SK-N-SH treated with all-trans-retinoic acid at 6 μM for 48 hours (cell line): Measurements from ENCODE around the gene MSRB3.
A peak's percentile ranks its signal among the peaks of the same experiment; 100 is the strongest.

ENCODE experiments used
- ATAC-seq: fragments of 200-7000 bp; cut with Tn5 transposase; 3 replicates; pipeline ENCODE4 v1.9.1; 2020; ENCODE audit warnings: mild to moderate bottlenecking, moderate library complexity
- ARNTL ChIP-seq: fragments of 450-650 bp; formaldehyde crosslinking; IDR thresholded peaks from 2 replicates; pipeline ENCODE4 v1.5.0; 2020; ENCODE audit warnings: low read depth, mild to moderate bottlenecking, moderate library complexity, borderline replicate concordance
- BACH2 ChIP-seq: fragments of 250-450 bp; sonication (Bioruptor Pico); IDR thresholded peaks from 2 replicates; pipeline ENCODE4 v1.9.0; 2021; ENCODE audit warnings: mild to moderate bottlenecking, borderline replicate concordance
- CREB5 ChIP-seq: fragments of 250-450 bp; sonication (Bioruptor Pico); IDR thresholded peaks from 2 replicates; pipeline ENCODE4 v1.5.1; 2020; ENCODE audit warnings: low read depth, mild to moderate bottlenecking, moderate library complexity
- CSDC2 ChIP-seq: fragments of 250-450 bp; sonication (Bioruptor Pico); IDR thresholded peaks from 2 replicates; pipeline ENCODE4 v1.5.0; 2020; ENCODE audit warnings: mild to moderate bottlenecking, moderate library complexity
- CSRNP3 ChIP-seq: fragments of 250-450 bp; sonication (Bioruptor Pico); IDR thresholded peaks from 2 replicates; pipeline ENCODE4 v1.5.1; 2021; ENCODE audit warnings: mild to moderate bottlenecking, moderate library complexity
- ESRRG ChIP-seq: fragments of 250-450 bp; sonication (Bioruptor Pico); IDR thresholded peaks from 2 replicates; pipeline ENCODE4 v1.6.1; 2021; ENCODE audit warnings: mild to moderate bottlenecking
- GLIS3 ChIP-seq: fragments of 250-450 bp; sonication (Bioruptor Pico); IDR thresholded peaks from 2 replicates; pipeline ENCODE4 v1.5.0; 2020; ENCODE audit warnings: mild to moderate bottlenecking, moderate library complexity
- ISL1 ChIP-seq: fragments of 250-450 bp; sonication (Bioruptor Pico); IDR thresholded peaks from 2 replicates; pipeline ENCODE4 v2.1.2; 2022; ENCODE audit warnings: mild to moderate bottlenecking, moderate library complexity
- OSR1 ChIP-seq: fragments of 250-450 bp; sonication (Bioruptor Pico); IDR thresholded peaks from 2 replicates; pipeline ENCODE4 v1.8.0; 2022; ENCODE audit warnings: moderate library complexity, mild to moderate bottlenecking, inconsistent platforms
- PATZ1 ChIP-seq: fragments of 250-450 bp; sonication (Bioruptor Pico); IDR thresholded peaks from 2 replicates; pipeline ENCODE4 v1.8.0; 2020; ENCODE audit warnings: mild to moderate bottlenecking, moderate library complexity, borderline replicate concordance
- POU6F1 ChIP-seq: fragments of 250-450 bp; sonication (Bioruptor Pico); IDR thresholded peaks from 2 replicates; pipeline ENCODE4 v1.8.0; 2021; ENCODE audit warnings: low read depth, mild to moderate bottlenecking, moderate library complexity, borderline replicate concordance
- PPARA ChIP-seq: fragments of 250-450 bp; sonication (Bioruptor Pico); IDR thresholded peaks from 2 replicates; pipeline ENCODE4 v1.5.0; 2020; ENCODE audit warnings: mild to moderate bottlenecking, borderline replicate concordance
- RARB ChIP-seq: fragments of 250-450 bp; sonication (Bioruptor Pico); IDR thresholded peaks from 2 replicates; pipeline ENCODE4 v1.8.0; 2021; ENCODE audit warnings: mild to moderate bottlenecking, moderate library complexity
- SNAI2 ChIP-seq: fragments of 250-450 bp; sonication (Bioruptor Pico); IDR thresholded peaks from 2 replicates; pipeline ENCODE4 v1.5.0; 2020; ENCODE audit warnings: mild to moderate bottlenecking, moderate library complexity
- TCF4 ChIP-seq: fragments of 250-450 bp; sonication (Bioruptor Pico); IDR thresholded peaks from 2 replicates; pipeline ENCODE4 v1.8.0; 2021; ENCODE audit warnings: mild to moderate bottlenecking, moderate library complexity, borderline replicate concordance
- TOX ChIP-seq: fragments of 250-450 bp; sonication (Bioruptor Pico); IDR thresholded peaks from 2 replicates; pipeline ENCODE4 v1.8.0; 2021; ENCODE audit warnings: mild to moderate bottlenecking, moderate library complexity, borderline replicate concordance
- ZC3H10 ChIP-seq: fragments of 250-450 bp; sonication (Bioruptor Pico); IDR thresholded peaks from 2 replicates; pipeline ENCODE4 v1.5.1; 2021; ENCODE audit warnings: mild to moderate bottlenecking, moderate library complexity
- ZFP30 ChIP-seq: fragments of 450-650 bp; formaldehyde crosslinking; IDR thresholded peaks from 2 replicates; pipeline ENCODE4 v1.5.0; 2022; ENCODE audit warnings: mild to moderate bottlenecking, moderate library complexity
- ZNF565 ChIP-seq: fragments of 450-650 bp; formaldehyde crosslinking; conservative IDR thresholded peaks from 2 replicates; pipeline ENCODE4 v1.5.0; 2020; ENCODE audit warnings: low read depth, mild to moderate bottlenecking, moderate library complexity
- ZNF70 ChIP-seq: fragments of 450-650 bp; formaldehyde crosslinking; IDR thresholded peaks from 2 replicates; pipeline ENCODE4 v1.5.0; 2020; ENCODE audit warnings: mild to moderate bottlenecking, moderate library complexity
- ZNF8 ChIP-seq: fragments of 450-650 bp; formaldehyde crosslinking; IDR thresholded peaks from 2 replicates; pipeline ENCODE4 v1.5.0; 2020; ENCODE audit warnings: mild to moderate bottlenecking, moderate library complexity
- TF ChIP-seq, protein P1 (sequence below): fragments of 250-450 bp; sonication (Bioruptor Pico); IDR thresholded peaks from 2 replicates; pipeline ENCODE4 v1.5.0; 2020; ENCODE audit warnings: mild to moderate bottlenecking, moderate library complexity

Gene MSRB3

GRCh38 chr12:65459545-65459944 lies 181.1 kb downstream of the MSRB3 start:
- TF ChIP-seq RARB (CRISPR knock-in tag), result no peak
- TF ChIP-seq GLIS3 (CRISPR knock-in tag), result no peak
- TF ChIP-seq POU6F1 (CRISPR knock-in tag), result no peak
- TF ChIP-seq OSR1 (CRISPR knock-in tag), result no peak
- TF ChIP-seq CREB5 (CRISPR knock-in tag), result no peak
- no peak for TF ChIP-seq ZNF8
- TF ChIP-seq ESRRG (CRISPR knock-in tag), result no peak
- TF ChIP-seq ZNF565, result no peak
- no peak for TF ChIP-seq ARNTL (CRISPR knock-in tag)
- TF ChIP-seq CSDC2 (CRISPR knock-in tag), result no peak
- TF ChIP-seq TOX (CRISPR knock-in tag), result no peak
- TF ChIP-seq PPARA (CRISPR knock-in tag), result no peak
- TF ChIP-seq ISL1 (CRISPR knock-in tag), result no peak
- TF ChIP-seq ZFP30, result no peak
- TF ChIP-seq, protein P1, sequence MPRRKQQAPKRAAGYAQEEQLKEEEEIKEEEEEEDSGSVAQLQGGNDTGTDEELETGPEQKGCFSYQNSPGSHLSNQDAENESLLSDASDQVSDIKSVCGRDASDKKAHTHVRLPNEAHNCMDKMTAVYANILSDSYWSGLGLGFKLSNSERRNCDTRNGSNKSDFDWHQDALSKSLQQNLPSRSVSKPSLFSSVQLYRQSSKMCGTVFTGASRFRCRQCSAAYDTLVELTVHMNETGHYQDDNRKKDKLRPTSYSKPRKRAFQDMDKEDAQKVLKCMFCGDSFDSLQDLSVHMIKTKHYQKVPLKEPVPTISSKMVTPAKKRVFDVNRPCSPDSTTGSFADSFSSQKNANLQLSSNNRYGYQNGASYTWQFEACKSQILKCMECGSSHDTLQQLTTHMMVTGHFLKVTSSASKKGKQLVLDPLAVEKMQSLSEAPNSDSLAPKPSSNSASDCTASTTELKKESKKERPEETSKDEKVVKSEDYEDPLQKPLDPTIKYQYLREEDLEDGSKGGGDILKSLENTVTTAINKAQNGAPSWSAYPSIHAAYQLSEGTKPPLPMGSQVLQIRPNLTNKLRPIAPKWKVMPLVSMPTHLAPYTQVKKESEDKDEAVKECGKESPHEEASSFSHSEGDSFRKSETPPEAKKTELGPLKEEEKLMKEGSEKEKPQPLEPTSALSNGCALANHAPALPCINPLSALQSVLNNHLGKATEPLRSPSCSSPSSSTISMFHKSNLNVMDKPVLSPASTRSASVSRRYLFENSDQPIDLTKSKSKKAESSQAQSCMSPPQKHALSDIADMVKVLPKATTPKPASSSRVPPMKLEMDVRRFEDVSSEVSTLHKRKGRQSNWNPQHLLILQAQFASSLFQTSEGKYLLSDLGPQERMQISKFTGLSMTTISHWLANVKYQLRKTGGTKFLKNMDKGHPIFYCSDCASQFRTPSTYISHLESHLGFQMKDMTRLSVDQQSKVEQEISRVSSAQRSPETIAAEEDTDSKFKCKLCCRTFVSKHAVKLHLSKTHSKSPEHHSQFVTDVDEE, result no peak
- no peak for TF ChIP-seq BACH2 (CRISPR knock-in tag)
- no peak for TF ChIP-seq SNAI2 (CRISPR knock-in tag)
- peak; percentile 63 for ATAC-seq

DNA sequence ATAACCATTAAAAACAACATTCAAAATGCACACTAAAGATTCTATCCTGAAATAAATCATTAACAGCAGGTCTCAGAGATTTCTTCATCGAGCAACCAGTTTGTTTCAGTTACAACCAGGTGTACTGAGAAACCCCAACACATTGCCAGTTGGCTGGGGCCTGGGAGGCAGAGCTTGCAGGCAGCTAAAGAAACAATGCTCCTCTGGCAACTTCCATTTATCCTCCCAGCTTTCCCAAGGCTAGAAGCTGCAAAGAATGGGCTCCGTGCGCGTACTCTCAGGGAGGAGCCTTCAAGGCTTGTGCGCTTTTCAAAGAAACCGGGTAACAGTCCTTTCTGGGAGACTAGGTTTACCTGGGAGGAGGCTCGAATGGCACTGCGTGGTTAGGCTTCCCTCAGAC lies 181.6 kb downstream of the MSRB3 start:
- no peak for ATAC-seq
- TF ChIP-seq ZNF8, result no peak
- TF ChIP-seq ARNTL (CRISPR knock-in tag), result no peak
- no peak for TF ChIP-seq PPARA (CRISPR knock-in tag)
- no peak for TF ChIP-seq ZNF565
- no peak for TF ChIP-seq CSDC2 (CRISPR knock-in tag)
- no peak for TF ChIP-seq PATZ1 (CRISPR knock-in tag)
- TF ChIP-seq ESRRG (CRISPR knock-in tag), result no peak
- TF ChIP-seq CREB5 (CRISPR knock-in tag), result no peak
- no peak for TF ChIP-seq ZNF70
- no peak for TF ChIP-seq ZFP30
- no peak for TF ChIP-seq GLIS3 (CRISPR knock-in tag)
- TF ChIP-seq RARB (CRISPR knock-in tag), result no peak
- no peak for TF ChIP-seq ZC3H10 (CRISPR knock-in tag)
- TF ChIP-seq BACH2 (CRISPR knock-in tag), result no peak
- TF ChIP-seq, protein P1, result no peak
- TF ChIP-seq ISL1 (CRISPR knock-in tag), result no peak
- no peak for TF ChIP-seq TOX (CRISPR knock-in tag)
- no peak for TF ChIP-seq CSRNP3 (CRISPR knock-in tag)
- no peak for TF ChIP-seq TCF4 (CRISPR knock-in tag)
